Subcutaneous adipose tissue (tissue), 4 donors: ENCODE results near the gene SLC10A4. TPM values are rescaled to one million over a fixed set of nuclear protein-coding genes. Genes with fewer than 3 reads are reported as not detected.

Experiments used
- total RNA-seq, 4 donors: library from RNA; depleted of rRNA; stranded (reverse); fragments of >200 nt; gene quantifications; one replicate each; pipeline ENCODE4 v1.1.0, GENCODE V29; 2016
- TF ChIP-seq, protein P1 (sequence below): fragments of 450-650 bp; IDR thresholded peaks from one replicate; pipeline ENCODE4 v1.5.1; 2016; ENCODE audit warnings: low read depth, mild to moderate bottlenecking, control low read depth, antibody characterized with exemption, moderate library complexity

The SLC10A4 gene
- total RNA-seq, 4 donors from 2014 or later, result not detected

- TF ChIP-seq, protein P1, sequence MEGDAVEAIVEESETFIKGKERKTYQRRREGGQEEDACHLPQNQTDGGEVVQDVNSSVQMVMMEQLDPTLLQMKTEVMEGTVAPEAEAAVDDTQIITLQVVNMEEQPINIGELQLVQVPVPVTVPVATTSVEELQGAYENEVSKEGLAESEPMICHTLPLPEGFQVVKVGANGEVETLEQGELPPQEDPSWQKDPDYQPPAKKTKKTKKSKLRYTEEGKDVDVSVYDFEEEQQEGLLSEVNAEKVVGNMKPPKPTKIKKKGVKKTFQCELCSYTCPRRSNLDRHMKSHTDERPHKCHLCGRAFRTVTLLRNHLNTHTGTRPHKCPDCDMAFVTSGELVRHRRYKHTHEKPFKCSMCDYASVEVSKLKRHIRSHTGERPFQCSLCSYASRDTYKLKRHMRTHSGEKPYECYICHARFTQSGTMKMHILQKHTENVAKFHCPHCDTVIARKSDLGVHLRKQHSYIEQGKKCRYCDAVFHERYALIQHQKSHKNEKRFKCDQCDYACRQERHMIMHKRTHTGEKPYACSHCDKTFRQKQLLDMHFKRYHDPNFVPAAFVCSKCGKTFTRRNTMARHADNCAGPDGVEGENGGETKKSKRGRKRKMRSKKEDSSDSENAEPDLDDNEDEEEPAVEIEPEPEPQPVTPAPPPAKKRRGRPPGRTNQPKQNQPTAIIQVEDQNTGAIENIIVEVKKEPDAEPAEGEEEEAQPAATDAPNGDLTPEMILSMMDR, result no peak
Measured at GRCh38 chr4:48490012-48490679, 7.0 kb downstream of the SLC10A4 start, which contains the start of gene ZAR1. ZAR1 (plus strand) TSS chr4:48490252; CDS start chr4:48490292, 40 bp downstream.

GRCh38 chr4:48490680-48491513 lies 7.8 kb downstream of the SLC10A4 start:
- TF ChIP-seq, protein P1, result no peak

DNA sequence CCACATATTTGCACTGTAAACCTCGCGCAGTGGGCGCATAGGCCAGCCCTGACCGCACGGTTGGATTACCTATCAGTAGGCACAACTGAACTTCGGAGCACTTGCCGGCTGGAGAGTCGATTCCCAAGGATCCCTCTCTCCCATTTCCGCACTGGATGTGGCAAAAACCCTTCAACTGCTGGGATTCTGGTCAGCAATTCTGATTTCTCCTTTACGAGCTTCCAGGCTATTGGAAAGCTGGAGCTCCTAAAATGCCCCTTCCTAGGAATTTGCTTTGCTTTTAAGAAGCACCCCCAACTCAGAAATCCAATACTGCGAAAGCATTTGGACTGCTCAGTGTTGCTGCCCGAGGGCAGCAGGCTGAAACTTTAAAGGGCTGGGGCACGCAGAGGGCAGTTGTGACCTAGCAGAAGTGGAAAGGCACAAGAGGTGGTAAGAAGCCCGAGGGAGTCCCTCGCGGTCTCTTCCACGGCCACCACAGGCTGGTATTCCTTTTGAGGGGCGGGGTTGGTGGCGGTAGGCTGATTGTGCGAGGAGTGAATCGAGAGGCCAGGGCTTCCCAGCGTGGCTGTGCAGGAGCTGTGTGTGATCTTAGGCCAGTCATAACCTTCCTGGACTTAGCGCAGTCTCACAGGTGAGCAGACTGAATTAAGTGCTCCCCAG lies 8.5 kb downstream of the SLC10A4 start:
- TF ChIP-seq, protein P1, result no peak

- TF ChIP-seq, protein P1, result no peak
Measured at GRCh38 chr4:48493452-48494100, 10.4 kb downstream of the SLC10A4 start.

- TF ChIP-seq, protein P1, result no peak
Measured at GRCh38 chr4:48495941-48496340, 12.8 kb downstream of the SLC10A4 start.

DNA sequence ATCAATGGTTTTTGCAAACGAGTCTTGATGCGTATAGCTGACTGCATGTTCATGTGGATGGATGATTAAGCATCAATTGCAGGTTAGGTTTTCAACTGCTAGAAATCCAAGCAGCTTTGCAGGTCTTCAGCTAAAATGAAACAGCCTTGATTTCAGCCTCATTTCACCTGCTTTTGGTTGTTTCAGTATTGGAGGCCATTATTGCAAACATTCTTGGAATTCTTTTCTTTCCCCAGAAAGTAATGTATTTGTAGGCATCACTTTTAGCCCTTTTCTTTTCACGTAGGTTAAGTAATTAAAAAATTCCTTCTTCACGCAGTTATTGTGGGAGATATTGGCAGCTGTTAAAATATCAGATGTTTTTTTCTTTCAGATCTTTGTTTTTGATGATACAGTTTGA lies 15.8 kb downstream of the SLC10A4 start:
- TF ChIP-seq, protein P1, result no peak
